Mucosa of descending colon (tissue), 3 donors: ENCODE data around the gene RPTOR. TPM values are rescaled to one million over a fixed set of nuclear protein-coding genes. Genes with fewer than 3 reads are reported as not detected.
A peak's percentile ranks its signal among the peaks of the same experiment; 100 is the strongest.

Source experiments
- ATAC-seq: fragments of 200-7000 bp; cut with Tn5 transposase; one replicate; pipeline ENCODE4 v1.9.1; 2020; ENCODE audit warnings: mild to moderate bottlenecking, moderate library complexity
- DNase-seq, 3 donors: peaks; one replicate each; pipeline ENCODE4 v3.0.0-alpha.2; 2020
- H3K36me3 ChIP-seq: fragments of 200-600 bp; one replicate; pipeline ENCODE4 v1.8.0; 2021; ENCODE audit warnings: low read depth, mild to moderate bottlenecking
- H3K4me1 ChIP-seq: fragments of 200-600 bp; one replicate; pipeline ENCODE4 v1.8.0; 2021; ENCODE audit warnings: low read depth, mild to moderate bottlenecking
- H3K4me3 ChIP-seq: fragments of 200-600 bp; one replicate; pipeline ENCODE4 v1.8.0; 2021; ENCODE audit warnings: mild to moderate bottlenecking
- H3K9me3 ChIP-seq: fragments of 200-600 bp; one replicate; pipeline ENCODE4 v1.8.0; 2021; ENCODE audit warnings: mild to moderate bottlenecking
- CTCF ChIP-seq: fragments of 200-600 bp; IDR thresholded peaks from one replicate; pipeline ENCODE4 v1.8.0; 2022; ENCODE audit warnings: antibody characterized with exemption, mild to moderate bottlenecking
- intact Hi-C, 2 donors: fragments of 100-400 bp; cut with DNase I in 1 of 2; cut with micrococcal nuclease in 1 of 2; formaldehyde crosslinking; loops; one replicate each; pipeline versions ENCODE4 v1.11.0 to v1.11.1; 2022; cut with DNase I, micrococcal nuclease
- total RNA-seq, 3 donors: library from RNA; stranded (reverse); fragmentation: NEBNext Ultra II Directional in 2 of 3; extraction: Animal tissue kit (Norgen Biotek cat#: 25700) in 2 of 3; gene quantifications; one replicate each; pipeline versions ENCODE4 v1.2.1 to v1.2.4, GENCODE V29; 2021 to 2023
- donor health status: DM: no; HTN: no; CAD: no; lungs with moderate emphysema.
- donor health status: DM: no; HTN: no; CAD: no.
- donor health status: DM: no; HTN: yes; CAD: no.

RPTOR gene
- total RNA-seq, 3 donors from 2014 or later: 30.5 to 44.4 (median 37.2) TPM

GRCh38 chr17:80805032-80805751, 260.6 kb downstream of the RPTOR start:
- H3K9me3 ChIP-seq: peaks cover 9% of the 10 kb centered on the region
- H3K36me3 ChIP-seq: no peaks in the 10 kb centered on the region
- DNase-seq: no peak
- intact Hi-C loops: no loop called here
- no peak overlapping the region for H3K4me3 ChIP-seq
- no peak for TF ChIP-seq CTCF
- ATAC-seq: no peak
- no peaks in the 10 kb centered on the region for H3K4me1 ChIP-seq

GRCh38 chr17:80807014-80807413, 262.4 kb downstream of the RPTOR start:
- Histone ChIP-seq H3K4me1 (no peaks in the 10 kb centered on the region), H3K9me3 (peaks cover 9% of the 10 kb centered on the region), H3K4me3 (no peak overlapping the region), H3K36me3 (no peaks in the 10 kb centered on the region)
- intact Hi-C loops: no loop called here
- DNase-seq (no peak), ATAC-seq (no peak)
- TF ChIP-seq CTCF: no peak

GRCh38 chr17:80807882-80808281, 263.2 kb downstream of the RPTOR start:
- Histone ChIP-seq H3K36me3 (no peaks in the 10 kb centered on the region), H3K4me1 (no peaks in the 10 kb centered on the region), H3K4me3 (no peak overlapping the region), H3K9me3 (peaks cover 9% of the 10 kb centered on the region)
- no peak for DNase-seq
- ATAC-seq: no peak
- no peak for TF ChIP-seq CTCF
- intact Hi-C loops: no loop called here

GRCh38 chr17:80811181-80812105, 266.8 kb downstream of the RPTOR start:
- Histone ChIP-seq H3K4me1 (no peaks in the 10 kb centered on the region), H3K4me3 (no peak overlapping the region), H3K36me3 (no peaks in the 10 kb centered on the region), H3K9me3 (peaks cover 6% of the 10 kb centered on the region)
- no peak for TF ChIP-seq CTCF
- ATAC-seq (peak; percentile 24), DNase-seq (no peak)
- intact Hi-C loops: no loop called here

- no peak for TF ChIP-seq CTCF
- no peak for ATAC-seq
- Histone ChIP-seq H3K9me3 (no peaks in the 10 kb centered on the region), H3K4me1 (no peaks in the 10 kb centered on the region), H3K4me3 (no peak overlapping the region), H3K36me3 (no peaks in the 10 kb centered on the region)
- peak in 1 of 3 donors; percentile 17 for DNase-seq
- intact Hi-C loops: no loop called here
Measured at GRCh38 chr17:80812362-80813088, 267.9 kb downstream of the RPTOR start.
